KOPT-K1 (cell line): ENCODE results near the gene YWHAQ.
A peak's percentile ranks its signal among the peaks of the same experiment; 100 is the strongest.

Experiments used
- H3K27ac ChIP-seq: fragments of 200-600 bp; sonication (generic); 2 replicates; pipeline ENCODE4 v1.5.1; 2016; ENCODE audit warnings: antibody characterized with exemption, mild to moderate bottlenecking, low read depth, low read length; ENCODE audit not compliant: poor library complexity, severe bottlenecking
- H3K36me3 ChIP-seq: fragments of 200-600 bp; sonication (generic); 2 replicates; pipeline ENCODE4 v1.5.1; 2017; ENCODE audit warnings: antibody characterized with exemption, mild to moderate bottlenecking, low read length, moderate library complexity; ENCODE audit not compliant: insufficient read depth
- H3K9me3 ChIP-seq: fragments of 200-600 bp; sonication (generic); 2 replicates; pipeline ENCODE4 v1.5.1; 2017; ENCODE audit warnings: antibody characterized with exemption, low read length, mild to moderate bottlenecking; ENCODE audit not compliant: insufficient read depth, poor library complexity, severe bottlenecking

YWHAQ gene

DNA sequence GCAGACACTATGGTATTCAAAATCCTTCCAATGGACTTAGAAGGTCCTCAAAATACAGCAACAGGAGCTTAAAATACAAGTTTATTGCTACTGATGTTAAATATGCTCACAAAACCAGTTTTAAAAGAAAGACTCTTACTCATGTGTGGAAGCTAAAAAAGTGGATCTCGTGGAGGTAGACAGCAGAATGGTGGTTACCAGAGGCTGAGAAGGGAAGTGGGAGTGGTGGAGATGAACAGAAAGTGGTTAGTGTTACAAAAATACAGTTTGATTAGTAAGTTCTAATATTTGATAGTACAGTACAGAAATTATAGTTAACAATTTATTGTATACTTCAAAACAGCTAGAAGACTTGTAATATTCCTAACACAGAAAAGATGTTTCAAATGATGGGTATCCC lies 87.2 kb downstream of the YWHAQ start:
- H3K9me3 ChIP-seq: no peaks in the 10 kb centered on the region
- H3K36me3 ChIP-seq: 0 out of 2 replicates have a peak, but pooled peaks cover 8% of the 10 kb centered on the region
- H3K27ac ChIP-seq: peak overlapping the region; percentile 50

DNA sequence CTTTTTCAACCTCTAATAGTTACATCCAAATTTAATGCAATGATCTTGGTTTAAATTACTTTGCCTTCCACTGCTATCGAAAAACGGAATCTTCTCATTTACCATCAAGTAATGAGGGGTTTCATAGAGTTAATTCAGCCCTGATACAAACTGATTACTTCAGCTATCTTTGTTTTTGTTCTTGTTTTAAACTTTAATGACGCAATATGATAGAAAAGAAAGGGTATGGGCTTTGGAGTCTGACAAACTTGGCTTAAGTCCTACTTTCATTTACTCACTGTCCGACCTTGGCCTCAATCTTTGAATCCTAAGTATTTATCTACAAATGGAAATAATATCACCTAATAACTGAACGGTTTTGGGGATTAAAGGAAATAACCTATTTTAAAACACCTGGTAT lies 91.3 kb downstream of the YWHAQ start:
- Histone ChIP-seq H3K9me3 (no peaks in the 10 kb centered on the region), H3K36me3 (peaks cover 20% of the 10 kb centered on the region; the same call in 1 of the 2 replicates), H3K27ac (no peak overlapping the region)

DNA sequence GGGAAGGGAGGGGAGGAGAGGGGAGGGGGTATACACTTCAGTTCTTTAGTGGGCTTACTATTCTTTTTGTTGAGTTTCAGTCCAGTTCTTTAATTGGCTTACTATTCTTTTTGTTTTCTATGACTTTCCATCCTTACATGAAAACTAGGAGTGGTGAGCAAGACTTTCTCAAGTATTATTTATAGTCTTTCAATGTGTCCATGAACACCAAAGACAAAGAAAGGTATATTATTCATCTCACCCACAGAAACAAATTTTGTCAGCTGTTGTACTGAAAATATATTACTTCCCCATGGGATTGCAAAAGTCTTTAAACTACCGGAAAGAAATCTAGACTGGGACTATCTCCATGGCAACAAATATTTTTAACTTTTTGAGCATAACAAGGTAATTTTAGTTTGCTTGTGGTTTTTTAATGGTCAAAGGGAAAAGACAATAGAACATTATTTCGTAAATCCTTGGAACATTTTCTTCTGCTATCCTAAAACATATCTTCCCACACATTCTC lies 92.7 kb downstream of the YWHAQ start:
- Histone ChIP-seq H3K36me3 (peaks cover 34% of the 10 kb centered on the region), H3K27ac (no peak overlapping the region), H3K9me3 (no peaks in the 10 kb centered on the region)

DNA sequence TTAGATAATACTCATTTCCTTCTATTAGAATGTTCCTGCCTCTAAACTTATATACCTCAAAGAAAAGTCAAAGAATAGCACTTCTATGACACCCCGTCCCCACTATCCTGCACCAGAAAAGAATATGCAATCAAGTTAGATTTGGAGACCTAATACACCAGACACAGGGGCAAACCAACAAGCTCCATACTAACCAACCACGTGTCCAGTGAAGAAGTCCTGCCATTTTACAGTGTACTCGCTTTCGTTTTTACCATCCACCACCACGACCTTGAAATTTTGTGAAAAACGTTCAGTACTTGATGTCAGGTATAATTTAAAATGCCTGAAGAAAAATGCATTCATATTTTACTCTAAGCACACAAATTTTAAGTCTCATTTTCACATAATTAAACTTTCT lies 94.3 kb downstream of the YWHAQ start:
- Histone ChIP-seq H3K9me3 (no peaks in the 10 kb centered on the region), H3K27ac (no peak overlapping the region), H3K36me3 (peaks cover 40% of the 10 kb centered on the region)

DNA sequence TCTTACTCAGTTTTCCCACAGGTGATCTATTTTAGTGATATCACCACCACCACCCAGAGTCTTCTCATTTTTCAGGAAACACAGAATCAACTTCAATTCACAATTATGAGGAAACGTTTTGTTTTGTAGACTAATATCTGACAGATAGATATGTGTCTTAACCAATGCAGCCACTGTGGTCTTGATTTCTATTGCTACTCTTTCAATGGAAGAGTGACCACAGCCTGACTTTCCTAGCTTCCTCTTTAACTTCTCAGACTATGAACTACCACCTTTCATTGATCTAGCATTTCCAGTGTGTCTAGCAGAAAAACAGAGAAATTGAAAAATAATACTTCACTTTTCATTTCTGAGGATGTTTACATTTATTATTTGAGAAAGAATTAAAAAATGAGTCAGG lies 95.6 kb downstream of the YWHAQ start:
- Histone ChIP-seq H3K36me3 (peaks cover 42% of the 10 kb centered on the region), H3K27ac (no peak overlapping the region), H3K9me3 (no peaks in the 10 kb centered on the region)
